DMS 273 treated with DMSO at 0.1 percent for 48 hours (cell line): Measurements from ENCODE around the gene ATXN7L1.
"Not testable (repeated sequence)": the region's sequence is repeated elsewhere in the genome, so short reads cannot be mapped to it uniquely, and the experiment has no call there.

Experiments
- DNase-seq: peaks from one replicate; lab custom pipeline; 2025; lab: John Stamatoyannopoulos, UW

ATXN7L1 gene

DNA sequence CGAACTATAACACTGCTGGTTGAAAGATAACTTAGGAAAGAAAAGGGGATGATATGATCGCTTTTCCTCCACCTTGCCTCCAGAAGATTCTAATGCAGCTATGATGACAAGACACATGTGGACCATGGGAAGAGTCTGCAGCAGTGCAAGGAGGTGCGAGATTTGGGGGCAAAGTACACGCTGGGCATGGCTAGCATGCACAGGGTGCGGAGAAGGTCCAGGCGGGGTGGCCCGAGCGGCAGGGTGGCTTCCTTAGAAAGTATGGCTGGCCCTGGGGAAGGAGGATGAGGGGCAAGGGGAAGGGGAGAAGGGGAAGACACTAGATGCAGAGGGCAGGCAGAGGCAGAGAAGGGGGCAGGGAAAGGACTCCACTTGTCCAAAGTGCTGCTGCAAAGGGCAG, 15.6 kb downstream of the ATXN7L1 start:
- DNase-seq, result no peak

DNA sequence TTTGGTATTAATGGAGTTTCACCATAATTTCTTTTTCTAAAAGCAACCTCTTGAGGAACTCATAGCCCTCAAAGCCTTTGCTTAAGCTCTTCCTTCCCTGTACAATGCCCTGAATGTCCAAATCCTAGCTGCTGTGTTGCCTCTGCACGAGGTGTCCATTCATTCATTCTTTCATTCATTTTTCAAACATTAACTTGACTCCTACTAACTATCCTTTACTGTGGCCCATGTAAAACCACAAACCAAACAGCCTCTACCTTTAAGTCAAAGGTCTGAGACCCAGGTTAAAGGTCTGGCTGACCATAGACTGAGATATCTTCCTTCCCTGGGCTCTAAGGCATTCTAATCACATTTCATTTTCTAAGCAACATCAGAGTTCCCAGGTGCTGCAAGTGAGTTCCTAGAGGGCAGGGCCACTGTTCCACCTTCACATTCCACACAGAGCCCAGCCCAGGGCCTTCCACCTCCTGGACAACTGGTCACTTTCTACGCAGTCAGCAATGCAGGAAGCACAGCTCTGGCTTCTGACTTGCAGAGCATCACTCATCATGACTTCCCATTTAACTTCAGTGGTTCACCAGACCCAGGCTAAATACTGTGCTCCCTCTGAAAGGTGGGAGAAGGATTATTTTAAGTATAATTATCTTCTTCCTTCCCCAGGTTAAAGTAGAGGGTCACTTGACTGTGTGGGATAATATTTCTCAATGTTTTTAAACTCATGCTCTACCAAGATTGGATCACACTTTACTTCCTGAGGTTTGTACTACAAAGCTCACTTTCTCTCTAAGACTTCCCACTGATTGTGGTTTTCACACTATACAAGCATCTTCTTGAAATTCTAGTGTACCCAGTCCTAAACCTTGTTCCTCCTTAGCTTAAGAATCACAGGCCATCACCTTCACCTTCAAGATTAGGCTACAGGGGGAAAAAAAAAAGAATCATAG, 19.1 kb downstream of the ATXN7L1 start:
- DNase-seq, result no peak

DNA sequence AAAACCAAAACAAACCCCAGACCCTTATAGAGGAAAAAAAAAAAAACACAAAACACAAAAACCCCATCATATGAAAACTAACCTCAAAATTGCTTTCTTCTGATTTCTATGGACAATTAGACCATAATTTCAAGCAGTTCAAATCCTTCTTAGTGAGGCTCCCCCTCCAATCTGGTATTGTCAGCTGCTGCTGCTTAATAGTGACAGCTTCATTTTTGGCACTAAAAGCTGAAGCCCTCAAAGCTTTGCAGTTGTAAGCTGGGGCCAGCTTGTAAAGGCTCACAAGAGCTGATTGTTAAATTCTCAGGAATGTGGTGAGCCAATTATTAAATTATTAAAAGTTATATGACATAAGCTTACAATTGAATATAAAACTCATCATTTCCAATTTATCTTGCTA, 21.9 kb downstream of the ATXN7L1 start:
- peak; percentile 39 for DNase-seq

GRCh38 chr7:105853931-105854419, 22.4 kb downstream of the ATXN7L1 start:
- peak; percentile 85 for DNase-seq

- DNase-seq, result no peak
Observed at GRCh38 chr7:105851064-105851463, 25.3 kb downstream of the ATXN7L1 start.

GRCh38 chr7:105849122-105849855, 27.1 kb downstream of the ATXN7L1 start:
- DNase-seq, result no peak

DNA sequence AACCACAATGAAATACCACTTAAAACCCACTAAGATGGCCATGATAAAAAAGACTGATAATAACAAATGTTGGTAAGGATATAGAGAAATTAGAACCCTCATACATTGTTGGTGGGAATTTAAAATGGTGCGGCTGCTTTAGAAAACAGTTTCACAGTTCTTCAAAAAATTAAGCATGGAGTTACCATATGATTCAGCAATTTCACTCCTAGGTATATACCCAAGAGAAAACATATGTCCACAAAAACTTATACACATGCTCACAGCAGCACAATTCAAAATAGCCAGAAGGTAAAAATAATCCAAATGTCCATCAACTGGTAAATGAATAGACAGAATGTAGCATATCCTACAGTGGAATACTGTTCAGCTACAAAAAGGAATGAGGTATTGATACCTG, 30.0 kb downstream of the ATXN7L1 start:
- DNase-seq, result no peak

DNA sequence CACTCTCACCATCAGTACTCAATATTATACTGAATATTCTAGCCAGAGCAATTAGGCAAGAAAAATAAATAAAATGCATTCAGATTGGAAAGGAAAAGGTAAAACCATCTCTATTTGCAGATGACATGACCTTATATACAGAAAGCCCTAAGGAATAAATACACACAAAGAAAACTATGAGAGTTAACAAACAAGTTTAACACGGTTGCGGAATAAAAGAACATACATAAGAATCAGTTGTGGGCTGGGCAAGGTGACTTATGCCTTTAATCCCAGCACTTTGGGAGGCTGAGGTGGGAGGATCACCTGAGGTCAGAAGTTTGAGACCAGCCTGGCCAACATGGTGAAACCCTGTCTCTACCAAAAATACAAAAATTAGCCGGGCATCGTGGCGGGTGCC, 31.7 kb downstream of the ATXN7L1 start:
- DNase-seq, result not testable (repeated sequence)

DNA sequence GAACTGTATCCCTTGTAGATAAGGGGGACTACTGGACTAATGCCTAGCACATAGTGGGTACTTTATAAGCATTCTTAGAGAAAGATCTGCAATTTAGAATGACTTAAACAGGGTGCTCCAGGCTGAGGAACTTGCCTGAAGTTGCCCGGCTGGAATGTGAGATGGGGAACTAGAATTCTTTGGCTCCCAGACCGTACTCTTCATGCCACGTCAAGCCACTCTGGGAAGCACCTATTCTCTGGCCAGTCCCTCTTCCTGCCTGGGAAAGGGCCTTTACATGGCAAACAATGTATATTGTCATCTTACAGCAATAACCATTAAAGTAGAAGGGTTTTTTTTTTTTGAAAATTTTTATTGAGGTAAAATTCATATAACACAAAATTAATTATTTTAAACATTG, 34.5 kb downstream of the ATXN7L1 start:
- no peak for DNase-seq

GRCh38 chr7:105840981-105841749, 35.2 kb downstream of the ATXN7L1 start:
- DNase-seq, result no peak

DNA sequence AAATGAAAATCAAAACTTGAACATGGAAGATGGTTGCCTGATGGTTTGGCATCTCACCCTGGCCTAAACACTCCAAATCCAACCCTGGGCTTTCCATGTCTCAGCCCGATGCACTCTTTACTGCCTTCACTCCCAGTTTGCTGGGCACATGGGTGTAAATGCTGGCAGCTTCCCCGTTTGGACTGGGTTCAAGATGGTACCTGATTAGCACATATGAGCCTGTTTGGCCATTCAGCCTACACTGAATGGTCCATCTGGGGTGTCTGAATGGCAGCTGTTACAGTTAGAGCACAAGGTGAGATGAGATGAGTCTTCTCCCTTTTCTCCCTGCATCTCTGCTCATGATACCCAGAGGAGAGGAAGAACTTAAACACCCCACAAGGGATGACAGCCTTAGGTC, 37.1 kb downstream of the ATXN7L1 start:
- DNase-seq, result peak; percentile 59

- DNase-seq, result no peak
Observed at GRCh38 chr7:105838627-105839231, 37.7 kb downstream of the ATXN7L1 start.

- peak; percentile 17 for DNase-seq
Observed at GRCh38 chr7:105837765-105838626, 38.4 kb downstream of the ATXN7L1 start.

- DNase-seq, result no peak
Observed at GRCh38 chr7:105835441-105835840, 41.0 kb downstream of the ATXN7L1 start.

GRCh38 chr7:105831824-105832535, 44.4 kb downstream of the ATXN7L1 start:
- no peak for DNase-seq

DNA sequence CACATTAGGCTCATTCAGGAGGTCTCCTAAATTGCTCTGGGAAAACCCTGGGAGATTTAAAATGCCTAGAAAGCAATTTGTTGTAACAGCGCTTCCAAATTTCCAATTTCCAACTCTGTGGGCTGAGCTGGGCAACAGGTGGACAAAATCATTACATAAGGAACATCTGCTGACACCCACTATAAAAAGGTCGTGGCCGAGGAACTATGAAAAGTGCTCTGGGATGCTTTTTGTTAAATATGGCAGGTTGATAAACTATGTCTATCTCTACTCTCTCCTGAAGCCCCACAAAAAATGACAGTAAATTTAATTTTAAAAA, 45.1 kb downstream of the ATXN7L1 start:
- no peak for DNase-seq

DNA sequence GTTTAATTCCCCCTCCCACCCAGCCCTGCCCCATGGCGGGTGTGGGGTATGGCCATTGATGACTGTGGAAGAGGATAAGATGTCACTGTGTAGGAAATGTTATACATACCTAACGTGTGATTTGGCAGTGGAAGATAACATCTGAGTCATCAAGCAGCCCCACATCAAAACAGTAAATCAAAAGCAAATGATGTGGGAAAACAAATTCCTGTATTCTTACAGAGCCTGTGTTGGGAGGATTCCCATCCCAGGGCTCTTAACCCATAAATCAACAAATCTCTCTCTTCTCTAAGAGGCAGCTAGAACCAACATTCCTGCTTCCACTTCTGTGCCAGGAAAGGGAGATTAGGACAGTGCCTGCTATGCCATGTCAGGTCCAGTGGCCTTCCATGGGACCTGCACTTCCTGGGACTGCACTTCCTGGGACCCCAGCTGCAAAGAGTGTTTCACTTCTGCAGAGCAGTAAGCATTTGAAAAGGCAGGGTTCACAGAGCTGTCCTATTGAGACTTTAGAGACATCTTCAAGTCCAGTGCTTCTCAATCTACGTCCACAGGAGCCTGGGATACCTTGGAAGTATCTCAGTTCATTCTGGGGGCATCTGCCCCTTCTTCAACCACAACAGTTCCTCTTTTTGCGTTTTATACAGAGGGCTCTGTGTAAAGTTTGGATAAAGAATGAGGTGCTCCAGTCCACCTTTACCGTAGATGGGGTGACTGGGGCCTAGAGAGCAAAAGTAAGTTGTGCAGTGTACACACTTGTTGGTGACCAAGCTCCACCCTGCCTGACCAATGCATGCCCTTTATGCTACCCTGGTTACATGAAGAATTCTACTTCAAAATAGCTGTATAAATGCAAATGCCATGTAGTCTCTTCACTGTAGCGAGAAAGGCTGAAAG, 45.7 kb downstream of the ATXN7L1 start:
- no peak for DNase-seq

DNA sequence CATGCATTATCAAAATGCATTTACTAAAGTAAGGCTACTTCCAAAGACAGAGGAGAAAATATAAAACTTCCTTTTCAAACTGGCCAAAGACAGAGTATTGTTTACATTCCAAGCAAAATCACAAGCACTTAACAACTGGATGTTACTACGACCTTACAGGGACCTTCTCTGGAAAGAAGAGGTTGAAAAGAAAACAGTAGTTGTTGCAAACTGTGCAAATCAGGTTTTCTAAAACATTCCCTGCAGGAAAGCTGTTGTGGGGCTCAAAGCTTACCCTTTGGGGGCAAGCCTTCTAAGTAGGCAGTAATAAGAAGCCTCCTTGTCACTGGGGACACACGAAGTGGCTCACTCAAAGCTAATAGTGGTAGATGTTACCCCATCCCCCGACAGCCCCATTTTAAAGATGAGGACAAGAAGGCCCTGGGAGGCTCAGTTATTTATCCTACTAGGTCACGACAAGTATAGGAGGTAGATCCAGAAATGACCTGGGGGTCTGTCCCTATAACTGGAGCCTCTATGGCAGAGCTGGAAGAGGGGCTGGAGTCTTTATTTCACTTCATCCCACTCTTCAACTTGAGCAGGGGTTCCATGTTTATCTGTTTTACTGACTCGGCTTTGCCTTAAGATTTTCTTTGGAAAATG, 46.6 kb downstream of the ATXN7L1 start:
- no peak for DNase-seq

GRCh38 chr7:105828141-105828540, 48.3 kb downstream of the ATXN7L1 start:
- no peak for DNase-seq
